Vagina (tissue), 2 donors: ENCODE measurements around the gene ZCCHC9. TPM values are rescaled to one million over a fixed set of nuclear protein-coding genes. Genes with fewer than 3 reads are reported as not detected.

Source experiments
- DNase-seq, 2 donors: peaks; one replicate each; pipeline ENCODE4 v3.0.0-alpha.2; 2017; ENCODE audit errors: extremely low spot score in 2 of 2
- H3K27ac ChIP-seq: fragments of 200-600 bp; sonication (generic); one replicate; pipeline ENCODE4 v1.5.1; 2019
- H3K27me3 ChIP-seq: fragments of 200-600 bp; sonication (generic); one replicate; pipeline ENCODE4 v1.5.1; 2019
- H3K36me3 ChIP-seq, 2 donors: fragments of 200-600 bp; sonication (generic); one replicate each; pipeline ENCODE4 v1.5.1; 2017 to 2019
- H3K4me1 ChIP-seq: fragments of 200-600 bp; sonication (generic); one replicate; pipeline ENCODE4 v1.5.1; 2019
- H3K4me3 ChIP-seq, 2 donors: fragments of 200-600 bp; sonication (generic); 1 replicate in 1 of 2; 2 replicates in 1 of 2; pipeline ENCODE4 v1.5.1; 2016 to 2019
- H3K9me3 ChIP-seq: fragments of 200-600 bp; sonication (generic); one replicate; pipeline ENCODE4 v1.5.1; 2019
- CTCF ChIP-seq, 3 experiments: fragments of 450-650 bp in 2 of 3; fragments of 200-600 bp in 1 of 3; sonication (generic) in 1 of 3; IDR thresholded peaks; one replicate each; pipeline ENCODE4 v1.5.1; 2017 to 2019; ENCODE audit warnings: antibody characterized with exemption in 3 of 3, mild to moderate bottlenecking in 2 of 3, moderate library complexity in 2 of 3
- POLR2A ChIP-seq, 2 donors: fragments of 450-650 bp; IDR thresholded peaks; one replicate each; pipeline ENCODE4 v1.6.1; 2017; ENCODE audit warnings: antibody characterized with exemption in 2 of 2, mild to moderate bottlenecking in 2 of 2, moderate library complexity in 2 of 2
- POLR2AphosphoS5 ChIP-seq, 2 donors: sonication (generic); formaldehyde crosslinking; IDR thresholded peaks; one replicate each; pipeline ENCODE4 v1.9.0; 2017; ENCODE audit warnings: antibody characterized with exemption in 2 of 2, mild to moderate bottlenecking in 2 of 2, low read depth in 1 of 2; ENCODE audit not compliant: insufficient read depth in 1 of 2
- intact Hi-C: fragments of 100-400 bp; cut with DNase I; formaldehyde crosslinking; loops from one replicate; pipeline ENCODE4 v1.15.1; 2023
- total RNA-seq: library from RNA; depleted of rRNA; stranded (reverse); fragments of >200 nt; gene quantifications from one replicate; pipeline ENCODE4 v1.2.3, GENCODE V29; 2016

The ZCCHC9 gene
- total RNA-seq, 1 donor from 2014 or later, result 16.7 TPM

GRCh38 chr5:81308836-81309235, 7.4 kb downstream of the ZCCHC9 start:
- no peak overlapping the region for H3K4me3 ChIP-seq
- no peaks in the 10 kb centered on the region for H3K9me3 ChIP-seq
- intact Hi-C loops, result no loop called here
- peaks cover 0 to 16% of the 10 kb centered on the region in 2 donors for H3K36me3 ChIP-seq
- no peak for TF ChIP-seq POLR2A (IDR thresholded peaks at IDR 0.05)
- TF ChIP-seq POLR2AphosphoS5 (IDR thresholded peaks at IDR 0.05; ENCODE audit: insufficient read depth in 1 of 2, low read depth in 1 of 2), result no peak
- no peak for TF ChIP-seq CTCF (IDR thresholded peaks at IDR 0.05)
- DNase-seq, result no peak
- H3K27ac ChIP-seq, result no peak overlapping the region
- H3K4me1 ChIP-seq, result no peaks in the 10 kb centered on the region
- H3K27me3 ChIP-seq, result no peaks in the 10 kb centered on the region

GRCh38 chr5:81310402-81311063, 9.1 kb downstream of the ZCCHC9 start:
- Histone ChIP-seq H3K27me3 (no peaks in the 10 kb centered on the region), H3K4me3 (no peak overlapping the region), H3K4me1 (no peaks in the 10 kb centered on the region), H3K27ac (no peak overlapping the region), H3K9me3 (no peaks in the 10 kb centered on the region), H3K36me3 (peaks cover 0 to 20% of the 10 kb centered on the region in 2 donors)
- no peak for DNase-seq
- no peak for TF ChIP-seq POLR2AphosphoS5 (IDR thresholded peaks at IDR 0.05; ENCODE audit: insufficient read depth in 1 of 2, low read depth in 1 of 2)
- no peak for TF ChIP-seq CTCF (IDR thresholded peaks at IDR 0.05)
- TF ChIP-seq POLR2A (IDR thresholded peaks at IDR 0.05), result no peak
- intact Hi-C loops, result no loop called here

GRCh38 chr5:81313278-81313677, 11.9 kb downstream of the ZCCHC9 start:
- intact Hi-C loops, result no loop called here
- H3K27ac ChIP-seq, result no peak overlapping the region

GRCh38 chr5:81313686-81314085, 12.3 kb downstream of the ZCCHC9 start:
- Histone ChIP-seq H3K27me3 (no peaks in the 10 kb centered on the region), H3K36me3 (peaks cover 0 to 20% of the 10 kb centered on the region in 2 donors), H3K4me3 (no peak overlapping the region), H3K9me3 (no peaks in the 10 kb centered on the region), H3K4me1 (no peaks in the 10 kb centered on the region), H3K27ac (no peak overlapping the region)
- intact Hi-C loops, result no loop called here
- TF ChIP-seq CTCF (IDR thresholded peaks at IDR 0.05) (no peak), POLR2AphosphoS5 (IDR thresholded peaks at IDR 0.05; ENCODE audit: insufficient read depth in 1 of 2, low read depth in 1 of 2) (no peak), POLR2A (IDR thresholded peaks at IDR 0.05) (no peak)
- DNase-seq, result no peak

More at GRCh38 chr5:81313278-81313677, 11.9 kb downstream of the ZCCHC9 start:
- H3K36me3 ChIP-seq, result peaks cover 0 to 20% of the 10 kb centered on the region in 2 donors
- no peak for DNase-seq
- no peaks in the 10 kb centered on the region for H3K9me3 ChIP-seq
- H3K4me3 ChIP-seq, result no peak overlapping the region
- TF ChIP-seq CTCF (IDR thresholded peaks at IDR 0.05) (no peak), POLR2A (IDR thresholded peaks at IDR 0.05) (no peak), POLR2AphosphoS5 (IDR thresholded peaks at IDR 0.05; ENCODE audit: insufficient read depth in 1 of 2, low read depth in 1 of 2) (no peak)
- H3K27me3 ChIP-seq, result no peaks in the 10 kb centered on the region
- no peaks in the 10 kb centered on the region for H3K4me1 ChIP-seq

GRCh38 chr5:81314581-81314980, 13.2 kb downstream of the ZCCHC9 start:
- no peaks in the 10 kb centered on the region for H3K27me3 ChIP-seq
- H3K9me3 ChIP-seq, result no peaks in the 10 kb centered on the region
- no peak for DNase-seq
- TF ChIP-seq CTCF (IDR thresholded peaks at IDR 0.05) (no peak), POLR2A (IDR thresholded peaks at IDR 0.05) (no peak), POLR2AphosphoS5 (IDR thresholded peaks at IDR 0.05; ENCODE audit: insufficient read depth in 1 of 2, low read depth in 1 of 2) (no peak)
- no peaks in the 10 kb centered on the region for H3K4me1 ChIP-seq
- no peak overlapping the region for H3K27ac ChIP-seq
- H3K4me3 ChIP-seq, result no peak overlapping the region
- intact Hi-C loops, result no loop called here
- peaks cover 0 to 20% of the 10 kb centered on the region in 2 donors for H3K36me3 ChIP-seq
